BJ (cell line): ENCODE results near the gene TPM1. TPM values are rescaled to one million over a fixed set of nuclear protein-coding genes. Genes with fewer than 3 reads are reported as not detected.

ENCODE experiments used
- CTCF ChIA-PET: fragments of 350-600 bp; formaldehyde crosslinking; extraction: SDS; loops from one replicate; lab custom pipeline; 2021; ENCODE audit warnings: antibody characterized with exemption, inconsistent platforms; lab: Yijun Ruan, JAX
- POLR2A ChIA-PET: fragments of 300-600 bp; sonication (Branson Sonifier 250); formaldehyde crosslinking; extraction: SDS; loops from one replicate; lab custom pipeline; 2021; ENCODE audit warnings: antibody characterized with exemption; lab: Charles Lee
- DNase-seq: peaks from one replicate; pipeline ENCODE4 v3.0.0-alpha.2; 2011; ENCODE audit warnings: low read depth
- H3K27me3 ChIP-seq: 2 replicates; pipeline ENCODE4 v1.6.0; 2011; ENCODE audit warnings: low read length; ENCODE audit not compliant: control insufficient read depth, insufficient read depth
- H3K36me3 ChIP-seq: 2 replicates; pipeline ENCODE4 v1.5.1; 2011; ENCODE audit warnings: low read length; ENCODE audit not compliant: control insufficient read depth, insufficient read depth
- H3K4me3 ChIP-seq: 2 replicates; pipeline ENCODE4 v1.5.1; 2011; ENCODE audit warnings: low read depth, mild to moderate bottlenecking, control low read depth, low read length
- CTCF ChIP-seq: IDR thresholded peaks from 2 replicates; pipeline ENCODE4 v1.5.1; 2011; ENCODE audit warnings: low read depth, mild to moderate bottlenecking, control low read depth, inconsistent platforms, low read length, moderate library complexity; ENCODE audit not compliant: insufficient read depth
- polyA plus RNA-seq: library from polyadenylated mRNA; depleted of rRNA; stranded (reverse); fragments of >200 nt; gene quantifications from 2 replicates; pipeline ENCODE4 v1.2.3, GENCODE V29; 2011

The TPM1 gene
- polyA plus RNA-seq, 1 experiment = 1,575 TPM

DNA sequence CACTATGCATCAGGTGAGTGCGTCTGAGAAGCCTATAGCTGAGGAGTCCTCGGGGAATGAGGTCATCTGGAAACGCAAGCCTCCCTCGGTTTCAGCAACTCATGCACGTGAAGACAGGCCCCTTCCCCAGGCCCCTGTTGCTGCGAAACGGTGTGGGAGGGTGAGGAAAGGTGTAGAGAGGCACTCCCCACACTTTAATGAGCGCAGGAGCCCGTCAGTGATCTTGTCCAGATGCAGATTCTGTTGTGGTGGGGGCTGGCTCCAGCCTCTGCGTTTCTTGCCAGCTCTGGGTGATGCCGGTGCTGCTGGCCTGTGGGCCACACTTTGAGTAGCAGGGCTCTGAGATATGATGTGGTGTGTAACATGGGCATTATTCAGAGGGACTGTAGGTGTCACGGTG, 40.5 kb downstream of the TPM1 start:
- H3K27me3 ChIP-seq = no peaks in the 10 kb centered on the region
- H3K4me3 ChIP-seq = no peak overlapping the region
- CTCF ChIA-PET = no interaction called here
- no peaks in the 10 kb centered on the region for H3K36me3 ChIP-seq
- no peak for DNase-seq
- POLR2A ChIA-PET = interaction anchor here (0.6 kb wide), 1 partner anchor 10 kb away, joined by 4 read pairs; no protein-coding TSS in a partner anchor
- TF ChIP-seq CTCF = no peak

DNA sequence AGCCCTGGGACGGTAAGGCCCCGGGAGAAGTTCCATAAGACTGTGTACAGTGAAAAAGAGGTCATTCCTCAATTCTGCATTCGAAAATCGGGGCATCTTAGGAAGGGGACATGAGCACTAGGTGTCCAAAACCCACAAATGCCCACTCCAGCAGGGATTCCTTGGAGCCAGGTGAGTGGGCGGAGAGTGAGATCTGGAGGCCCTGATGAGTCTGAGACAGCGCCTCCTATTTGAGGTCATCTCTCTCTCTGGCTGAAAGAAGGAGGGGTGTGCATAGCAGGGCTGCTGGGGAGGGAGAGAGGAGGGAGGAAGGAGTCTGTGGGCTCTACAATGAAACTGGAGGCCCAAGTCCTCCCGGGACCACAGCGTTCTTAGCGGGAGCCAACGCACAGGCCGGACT, 41.0 kb downstream of the TPM1 start:
- H3K36me3 ChIP-seq = no peaks in the 10 kb centered on the region
- no peaks in the 10 kb centered on the region for H3K27me3 ChIP-seq
- TF ChIP-seq CTCF = no peak
- ChIA-PET CTCF (no interaction called here), POLR2A (interaction anchor here (0.6 kb wide), 1 partner anchor 11 kb away, joined by 4 read pairs; no protein-coding TSS in a partner anchor)
- DNase-seq = no peak
- H3K4me3 ChIP-seq = no peak overlapping the region

- Histone ChIP-seq H3K36me3 (no peaks in the 10 kb centered on the region), H3K27me3 (no peaks in the 10 kb centered on the region), H3K4me3 (no peak overlapping the region)
- POLR2A ChIA-PET = no interaction called here
- CTCF ChIA-PET = no interaction called here
- TF ChIP-seq CTCF = no peak
- DNase-seq = no peak
Observed at GRCh38 chr15:63084806-63085205, 42.3 kb downstream of the TPM1 start.

- Histone ChIP-seq H3K4me3 (no peak overlapping the region), H3K36me3 (no peaks in the 10 kb centered on the region), H3K27me3 (no peaks in the 10 kb centered on the region)
- DNase-seq = no peak
- no peak for TF ChIP-seq CTCF
- POLR2A ChIA-PET = no interaction called here
- CTCF ChIA-PET = interaction anchor here (3.0 kb wide), 1 partner anchor 37 kb away, joined by 17 read pairs; no protein-coding TSS in a partner anchor
Observed at GRCh38 chr15:63085289-63085688, 42.7 kb downstream of the TPM1 start.

DNA sequence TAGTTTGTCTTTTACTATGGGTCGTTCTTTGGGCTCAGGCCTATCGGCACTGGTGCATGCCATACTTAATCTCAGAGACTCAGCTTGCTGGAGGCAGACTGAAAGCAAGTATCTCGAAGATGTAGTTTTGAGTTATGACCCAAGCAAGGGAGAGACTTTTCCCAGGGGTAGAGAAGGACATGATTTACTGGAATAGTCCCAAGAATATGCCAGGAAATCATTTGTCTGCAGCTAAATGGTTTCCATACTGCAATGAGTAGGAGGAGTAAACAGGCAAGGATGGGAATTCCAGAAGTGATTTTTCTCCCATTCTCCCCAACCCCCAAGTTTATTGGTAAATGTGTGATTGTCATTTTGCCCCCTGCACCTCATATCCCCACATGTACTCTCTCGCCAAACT, 43.7 kb downstream of the TPM1 start:
- no peak for TF ChIP-seq CTCF
- Histone ChIP-seq H3K4me3 (no peak overlapping the region), H3K27me3 (no peaks in the 10 kb centered on the region), H3K36me3 (no peaks in the 10 kb centered on the region)
- ChIA-PET POLR2A (no interaction called here), CTCF (interaction anchor here (0.9 to 3.0 kb wide), 3 partner anchors 8 to 237 kb away, joined by 3 to 17 read pairs (median 7); no protein-coding TSS in a partner anchor)
- DNase-seq = no peak
